ENCODE results near the gene GPATCH8. TPM values are rescaled to one million over a fixed set of nuclear protein-coding genes. Genes with fewer than 3 reads are reported as not detected.
"Not testable (repeated sequence)": the region's sequence is repeated elsewhere in the genome, so short reads cannot be mapped to it uniquely, and the experiment has no call there.

GPATCH8 gene
- total RNA-seq, 1 donor from 2014 or later, result 6.9 TPM

- no peak for DNase-seq (ENCODE audit: low read depth in 2 of 2)
Measured at GRCh38 chr17:44398692-44399691, 104.2 kb downstream of the GPATCH8 start.

GRCh38 chr17:44397479-44398440 is 105.4 kb downstream of the GPATCH8 start:
- DNase-seq (ENCODE audit: low read depth in 2 of 2), result no peak

GRCh38 chr17:44396946-44397345 is 106.3 kb downstream of the GPATCH8 start:
- DNase-seq (ENCODE audit: low read depth in 2 of 2), result no peak

GRCh38 chr17:44394833-44395232 is 108.4 kb downstream of the GPATCH8 start:
- DNase-seq (ENCODE audit: low read depth in 2 of 2), result no peak

- not testable (repeated sequence) for DNase-seq (ENCODE audit: low read depth in 2 of 2)
Measured at GRCh38 chr17:44394112-44394511, 109.1 kb downstream of the GPATCH8 start.

GRCh38 chr17:44390250-44390870 is 112.8 kb downstream of the GPATCH8 start:
- DNase-seq (ENCODE audit: low read depth in 2 of 2), result no peak

- no peak for DNase-seq (ENCODE audit: low read depth in 2 of 2)
Measured at GRCh38 chr17:44389723-44390202, 113.4 kb downstream of the GPATCH8 start.

- no peak for DNase-seq (ENCODE audit: low read depth in 2 of 2)
Measured at GRCh38 chr17:44389281-44389680, 113.9 kb downstream of the GPATCH8 start, which contains the start of gene ITGA2B. Gene ITGA2B, minus strand, starts transcription at chr17:44389649. Its CDS starts 176 bp downstream, at chr17:44389473.

- DNase-seq (ENCODE audit: low read depth in 2 of 2), result no peak
Measured at GRCh38 chr17:44387804-44388203, 115.4 kb downstream of the GPATCH8 start.

- no peak for DNase-seq (ENCODE audit: low read depth in 2 of 2)
Measured at GRCh38 chr17:44386182-44386525, 117.1 kb downstream of the GPATCH8 start.

GRCh38 chr17:44385287-44386181 is 117.7 kb downstream of the GPATCH8 start:
- DNase-seq (ENCODE audit: low read depth in 2 of 2), result peak; percentile 56 to 64

GRCh38 chr17:44384823-44385286 is 118.4 kb downstream of the GPATCH8 start:
- DNase-seq (ENCODE audit: low read depth in 2 of 2), result no peak

GRCh38 chr17:44384281-44384822 is 118.9 kb downstream of the GPATCH8 start:
- DNase-seq (ENCODE audit: low read depth in 2 of 2), result no peak

GRCh38 chr17:44383861-44384260 is 119.3 kb downstream of the GPATCH8 start:
- no peak for DNase-seq (ENCODE audit: low read depth in 2 of 2)

GRCh38 chr17:44383363-44383762 is 119.8 kb downstream of the GPATCH8 start:
- DNase-seq (ENCODE audit: low read depth in 2 of 2), result no peak

- DNase-seq (ENCODE audit: low read depth in 2 of 2), result no peak
Measured at GRCh38 chr17:44382917-44383316, 120.3 kb downstream of the GPATCH8 start.

- DNase-seq (ENCODE audit: low read depth in 2 of 2), result no peak
Measured at GRCh38 chr17:44381810-44382305, 121.3 kb downstream of the GPATCH8 start.

GRCh38 chr17:44380767-44381166 is 122.4 kb downstream of the GPATCH8 start:
- DNase-seq (ENCODE audit: low read depth in 2 of 2), result no peak

GRCh38 chr17:44379887-44380286 is 123.3 kb downstream of the GPATCH8 start:
- no peak for DNase-seq (ENCODE audit: low read depth in 2 of 2)

All from lung microvascular endothelial cell (primary cell).